Measurements from ENCODE around the gene CFAP299. TPM values are rescaled to one million over a fixed set of nuclear protein-coding genes. Genes with fewer than 3 reads are reported as not detected.
A peak's percentile ranks its signal among the peaks of the same experiment; 100 is the strongest.

The CFAP299 gene
- total RNA-seq, 1 donor from 2014 or later = 0.25 TPM

DNA sequence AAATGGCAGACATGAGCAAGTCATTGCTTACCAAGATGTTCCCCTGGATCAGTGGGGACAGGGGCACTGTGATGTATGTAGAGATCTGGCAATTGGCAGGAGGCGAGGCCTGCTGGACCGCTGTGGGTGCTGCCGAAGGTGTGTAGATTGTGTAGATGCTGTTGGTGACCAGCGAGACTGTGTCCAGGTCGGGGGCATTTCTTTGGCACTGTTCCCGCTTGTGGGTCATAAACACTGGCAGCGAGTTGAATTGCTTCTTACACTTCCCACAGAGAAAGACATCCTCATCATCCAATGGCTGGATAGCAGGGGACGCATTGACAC is 52.7 kb downstream of the CFAP299 start:
- DNase-seq (ENCODE audit: low read depth) = no peak

DNA sequence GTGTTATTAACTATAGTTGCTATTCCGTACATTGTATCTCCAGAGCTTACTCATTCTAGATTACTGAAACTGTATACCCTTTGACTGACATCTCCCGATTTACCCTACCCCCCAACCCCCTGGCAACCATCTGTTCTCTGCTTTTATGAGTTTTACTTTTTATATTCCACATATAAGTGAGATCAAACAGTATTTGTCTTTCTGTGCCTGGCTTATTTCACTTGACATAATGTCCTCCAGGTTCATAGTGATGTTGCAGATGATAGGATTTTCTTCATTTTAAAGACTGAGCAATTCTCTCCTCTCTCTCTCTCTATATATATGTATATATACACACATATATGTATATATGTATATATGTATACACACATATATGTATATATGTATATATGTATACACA is 54.6 kb downstream of the CFAP299 start:
- no peak for DNase-seq (ENCODE audit: low read depth)

DNA sequence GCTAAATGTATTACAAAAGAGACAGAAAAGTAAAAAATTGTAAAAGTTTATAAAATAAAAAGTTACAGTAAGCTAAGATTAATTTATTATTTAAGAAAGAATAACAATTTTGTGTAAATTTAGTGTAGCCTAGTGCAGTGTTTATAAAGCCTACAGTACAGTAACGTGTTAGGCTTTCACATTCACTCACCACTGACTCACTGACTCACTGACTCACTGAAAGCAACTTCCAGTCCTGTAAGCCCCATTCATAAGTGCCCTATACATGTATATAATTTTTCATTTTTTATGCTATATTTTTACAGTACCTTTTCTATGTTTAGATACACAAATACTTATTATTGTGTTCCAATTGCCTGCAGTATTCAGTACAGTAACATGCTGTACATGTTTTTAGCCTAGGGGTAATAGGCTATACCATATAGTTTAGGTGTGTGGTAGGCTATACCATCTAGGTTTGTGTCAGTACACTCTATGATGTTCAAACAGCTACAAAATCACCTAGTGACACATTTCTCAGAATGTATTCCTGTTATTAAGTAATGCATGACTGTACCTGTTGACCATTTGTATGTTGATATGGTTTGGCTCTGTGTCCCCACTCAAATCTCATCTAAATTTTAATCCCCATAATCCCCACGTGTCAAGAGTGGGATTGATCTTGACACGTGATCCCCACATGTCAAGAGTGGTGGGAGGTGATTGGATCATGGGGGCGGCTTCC is 57.9 kb downstream of the CFAP299 start:
- peak; percentile 63 for DNase-seq (ENCODE audit: low read depth)

DNA sequence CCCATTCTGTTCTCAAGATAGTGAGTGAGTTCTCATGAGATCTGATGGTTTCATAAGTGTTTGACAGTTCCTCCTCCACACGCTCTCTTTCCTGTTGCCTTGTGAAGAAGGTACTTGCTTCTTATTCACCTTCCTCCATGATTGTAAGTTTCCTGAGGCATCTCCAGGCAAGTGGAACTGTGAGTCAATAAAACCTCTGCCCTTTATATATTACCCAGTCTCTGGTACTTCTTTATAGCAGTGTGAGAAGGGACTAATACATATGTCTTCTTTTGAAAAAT is 58.4 kb downstream of the CFAP299 start:
- no peak for DNase-seq (ENCODE audit: low read depth)

DNA sequence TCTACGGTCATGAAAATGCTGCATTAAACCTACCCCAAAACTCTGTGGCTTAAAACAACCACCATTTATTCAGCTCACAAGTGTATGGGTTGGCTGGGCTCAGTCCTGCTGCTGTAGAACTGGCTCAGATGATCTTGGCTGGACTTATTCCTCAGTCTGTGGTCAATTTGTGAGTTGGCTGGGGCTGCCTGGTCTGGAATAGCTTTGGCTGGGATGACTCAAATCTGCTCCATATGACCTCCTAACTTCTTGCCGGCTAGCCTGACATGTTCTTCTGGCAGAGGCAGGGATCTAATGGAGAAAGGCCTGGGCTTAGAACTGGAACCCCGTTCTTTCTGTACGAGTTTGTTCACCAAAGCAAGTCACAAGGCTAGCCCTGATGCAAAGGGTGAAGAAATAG is 71.7 kb downstream of the CFAP299 start:
- DNase-seq (ENCODE audit: low read depth) = no peak

DNA sequence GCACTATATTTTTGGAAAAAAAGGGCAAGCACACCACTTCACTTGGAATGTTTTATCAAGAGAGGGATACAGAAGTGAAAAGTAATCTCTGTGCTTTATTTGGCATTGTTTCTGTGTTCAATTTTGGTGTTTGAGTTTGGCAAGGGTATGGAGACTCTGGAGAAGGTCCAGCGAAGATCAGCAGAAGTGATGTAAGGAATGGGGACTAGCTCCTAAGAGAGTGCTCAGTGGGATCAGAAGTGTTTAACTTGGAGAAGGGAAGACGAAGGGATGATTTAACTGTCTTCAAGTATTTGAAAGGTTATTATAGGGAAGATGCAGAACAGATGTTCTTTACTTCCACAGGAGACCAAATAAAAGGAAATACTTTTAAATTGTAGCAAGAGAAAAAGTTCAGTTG is 74.3 kb downstream of the CFAP299 start:
- DNase-seq (ENCODE audit: low read depth) = no peak

DNA sequence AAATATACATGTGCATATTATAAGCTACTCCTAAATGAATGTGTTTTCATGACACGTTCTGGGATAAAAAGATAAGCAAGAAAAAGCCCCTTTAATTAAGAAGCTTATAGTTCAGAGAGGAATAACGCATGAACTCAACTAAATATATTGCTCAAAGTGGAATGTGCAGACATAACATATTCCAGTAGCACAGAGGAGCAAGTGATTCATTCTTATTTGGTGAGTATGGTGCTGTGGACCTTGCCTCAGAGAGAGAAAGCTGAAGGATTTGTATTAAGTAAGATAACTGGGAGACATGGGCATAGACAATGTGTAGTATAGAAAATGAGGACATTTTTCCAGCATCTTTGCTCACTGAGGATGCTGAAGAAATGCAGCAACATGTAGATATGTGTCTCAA is 76.8 kb downstream of the CFAP299 start:
- DNase-seq (ENCODE audit: low read depth) = no peak

DNA sequence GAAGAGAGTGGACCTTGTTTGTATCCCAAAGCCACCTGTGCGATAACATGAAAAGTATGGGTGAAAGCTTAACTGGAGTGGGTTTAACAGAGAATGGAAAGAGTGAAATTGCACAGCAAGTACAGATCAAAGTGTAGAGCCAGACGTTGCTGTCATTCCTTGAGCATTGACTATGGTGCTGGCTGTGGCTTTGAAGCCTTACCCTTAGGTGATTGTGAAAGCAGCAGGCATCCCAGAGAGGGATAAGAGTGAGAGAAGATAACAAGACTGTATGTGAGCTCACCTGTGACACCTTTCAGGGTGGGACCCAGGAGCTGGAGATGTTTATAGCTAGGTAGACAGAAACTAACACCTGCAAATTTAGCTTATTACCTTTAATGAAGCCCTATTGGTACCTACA is 77.6 kb downstream of the CFAP299 start:
- no peak for DNase-seq (ENCODE audit: low read depth)

DNA sequence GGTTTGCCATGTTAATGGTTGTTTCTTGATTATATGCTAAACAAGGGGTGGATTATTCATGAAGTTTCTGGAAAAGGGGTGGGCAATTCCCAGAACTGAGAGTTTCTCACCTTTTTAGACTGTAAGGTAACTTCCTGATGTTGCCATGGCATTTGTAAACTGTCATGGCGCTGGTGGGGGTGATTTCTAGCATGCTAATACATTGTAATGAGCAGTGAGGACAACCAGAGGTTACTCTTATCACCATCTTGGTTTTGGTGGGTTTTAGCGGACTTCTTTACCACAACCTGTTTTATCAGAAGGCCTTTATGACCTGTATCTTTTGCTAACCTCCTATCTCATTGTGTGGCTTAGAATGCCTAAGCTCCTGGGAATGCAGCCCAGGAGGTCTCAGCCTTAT is 81.5 kb downstream of the CFAP299 start:
- DNase-seq (ENCODE audit: low read depth) = no peak

DNA sequence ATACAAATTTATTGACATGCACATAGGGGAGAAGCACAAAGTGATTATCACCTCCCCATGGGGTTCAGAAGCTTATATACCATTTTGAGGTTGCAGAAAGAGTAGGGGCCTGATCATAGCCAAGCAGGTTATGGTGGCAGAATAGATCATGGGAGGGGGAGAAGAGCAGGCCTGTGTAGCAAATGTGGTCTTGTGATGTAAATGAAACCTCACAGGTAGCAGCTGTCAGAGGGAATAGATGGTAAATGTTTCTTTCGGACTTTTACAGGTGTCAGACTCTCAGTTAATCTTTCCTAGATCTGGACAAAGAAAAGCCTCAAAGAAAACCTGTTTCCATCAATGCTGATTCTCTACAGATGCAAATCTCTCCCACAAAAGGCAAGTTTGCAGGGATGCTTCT is 84.4 kb downstream of the CFAP299 start:
- DNase-seq (ENCODE audit: low read depth) = no peak

DNA sequence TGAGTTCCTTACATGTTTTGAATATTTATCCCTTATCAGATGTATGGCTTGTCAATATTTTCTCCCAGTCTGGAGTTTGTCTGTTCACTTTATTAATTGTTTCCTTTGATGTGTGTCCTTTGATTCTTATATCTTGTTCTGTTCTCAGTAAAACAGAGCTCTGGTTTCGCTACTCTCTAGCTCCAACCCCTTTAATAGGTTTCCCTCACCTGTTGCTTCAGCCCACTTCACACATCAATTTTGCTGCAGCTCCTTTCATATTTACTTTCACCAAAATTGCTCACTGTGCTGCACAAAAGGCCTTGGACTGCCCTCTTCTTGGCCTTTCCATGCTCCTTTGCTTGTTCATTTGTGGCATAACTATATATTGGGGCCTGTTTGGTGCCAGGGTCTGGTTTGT is 85.1 kb downstream of the CFAP299 start:
- no peak for DNase-seq (ENCODE audit: low read depth)

DNA sequence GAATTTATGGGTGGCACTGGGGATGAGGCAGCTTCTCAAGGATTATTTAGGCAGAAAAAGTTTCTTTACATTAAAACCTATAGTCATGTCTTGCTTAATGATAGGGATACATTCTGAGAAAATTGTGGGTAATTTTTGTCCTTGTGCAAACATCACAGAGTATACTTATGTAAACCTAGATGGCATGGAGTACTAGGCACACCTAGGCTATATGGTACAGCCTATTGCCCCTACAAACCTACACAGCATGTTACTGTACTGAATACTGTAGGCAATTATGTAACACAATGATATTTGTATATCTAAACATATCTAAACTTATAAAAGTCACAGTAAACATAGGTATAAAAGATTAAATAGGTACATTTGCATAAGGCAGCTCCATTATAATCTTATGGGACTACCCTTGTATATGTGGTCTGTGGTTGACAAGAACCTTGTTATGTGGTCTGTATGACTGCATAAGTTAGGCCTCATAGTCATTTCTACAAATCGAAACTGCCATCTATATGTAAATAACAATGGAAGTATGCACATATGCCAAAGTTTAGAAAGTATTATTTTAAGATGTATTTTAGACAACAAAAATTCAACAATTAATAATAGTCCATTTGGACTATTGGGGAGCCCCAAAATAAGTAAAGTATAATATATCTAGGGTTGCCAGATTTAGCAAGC is 87.3 kb downstream of the CFAP299 start:
- no peak for DNase-seq (ENCODE audit: low read depth)

DNA sequence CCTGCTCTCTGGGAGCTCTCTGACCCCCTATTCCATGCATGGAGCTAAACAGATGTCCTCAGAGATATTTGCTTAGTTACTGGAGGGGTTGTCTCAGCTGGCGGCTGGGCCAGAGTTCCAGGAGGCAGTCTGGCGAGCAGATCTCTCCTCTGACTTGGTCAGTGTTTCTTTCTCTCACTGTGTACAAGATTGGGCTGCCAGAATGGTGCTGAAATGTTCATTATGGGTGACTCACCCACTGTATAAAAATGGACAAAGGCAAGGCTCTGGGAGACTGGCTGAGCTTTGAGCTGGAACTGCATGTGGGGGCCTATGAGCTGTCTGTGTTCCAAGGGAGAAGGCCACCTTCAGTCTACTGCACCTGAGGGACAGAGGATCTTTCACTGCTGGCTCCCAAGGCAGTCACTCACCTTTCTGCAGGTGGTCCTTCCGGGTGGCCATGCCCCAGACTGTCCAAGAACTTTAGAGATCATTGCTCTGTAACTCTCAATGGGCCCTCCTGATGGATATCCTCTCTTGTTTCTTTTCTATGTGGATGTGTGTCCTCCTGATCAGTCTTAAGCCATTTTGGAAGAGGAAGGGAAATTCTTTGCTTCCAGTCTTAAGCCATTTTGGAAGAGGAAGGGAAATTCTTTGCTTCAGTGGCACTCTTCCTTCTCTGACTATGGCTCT is 88.2 kb downstream of the CFAP299 start:
- DNase-seq (ENCODE audit: low read depth) = peak; percentile 59

DNA sequence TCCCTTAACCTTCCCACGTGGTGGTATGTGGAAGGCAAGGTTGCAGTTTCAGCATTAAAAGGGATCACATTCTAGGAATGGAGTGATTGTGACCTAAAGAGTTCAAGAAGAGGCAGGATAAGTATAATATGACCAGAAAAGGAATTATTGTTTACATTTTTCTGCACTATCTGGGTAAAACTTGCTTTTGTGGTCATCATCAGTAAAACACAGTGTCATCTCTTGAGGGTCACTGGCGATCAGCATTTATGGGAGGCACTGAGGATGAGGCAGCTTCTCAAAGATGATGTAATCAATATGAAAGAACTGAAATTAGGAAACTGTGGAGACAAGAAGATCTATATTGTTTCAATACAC is 88.7 kb downstream of the CFAP299 start:
- no peak for DNase-seq (ENCODE audit: low read depth)

DNA sequence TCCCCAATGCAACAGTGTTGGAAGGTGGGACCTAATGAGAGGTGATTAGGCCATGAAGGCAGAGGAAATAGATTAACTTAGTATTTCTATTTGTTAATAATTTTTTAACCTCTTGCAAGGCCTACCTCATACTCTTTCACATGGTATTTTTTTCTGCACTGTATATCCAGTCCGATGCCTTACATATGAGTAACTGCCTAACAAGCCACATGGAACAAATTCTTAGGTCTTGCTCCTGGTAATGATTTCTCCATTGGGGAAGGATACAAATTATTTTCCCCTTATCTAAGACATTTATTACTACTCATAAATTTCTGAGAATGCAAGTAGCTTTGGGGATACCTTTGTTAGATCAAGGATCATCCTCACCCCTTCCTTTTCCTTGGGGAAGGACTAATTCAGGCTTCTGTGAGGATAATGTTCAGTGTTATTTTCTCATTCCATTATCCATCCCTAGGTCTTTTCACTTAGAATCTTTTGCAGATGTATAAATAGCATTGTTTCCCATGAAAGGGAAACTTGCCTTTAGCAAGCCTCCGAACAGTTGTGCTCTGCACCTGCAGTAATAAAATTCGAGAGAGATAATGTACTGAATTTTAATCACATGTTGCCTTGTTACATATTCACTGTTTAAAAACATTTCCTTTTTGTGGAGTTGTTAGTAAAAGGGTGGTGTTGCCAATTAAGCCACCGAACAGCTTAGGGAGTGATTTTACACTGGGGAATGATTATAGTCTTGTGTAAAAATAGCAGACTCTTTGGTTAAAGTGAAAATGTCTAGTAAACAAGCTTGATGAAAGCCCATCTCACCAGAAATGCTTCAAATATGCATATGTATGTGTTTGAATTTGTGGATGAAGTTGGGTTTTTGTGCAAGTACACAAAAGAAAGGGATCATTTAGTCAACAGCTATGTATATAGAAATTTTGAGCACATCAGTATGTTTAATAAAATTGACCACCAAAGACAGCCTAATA is 89.9 kb downstream of the CFAP299 start:
- DNase-seq (ENCODE audit: low read depth) = peak; percentile 34

DNA sequence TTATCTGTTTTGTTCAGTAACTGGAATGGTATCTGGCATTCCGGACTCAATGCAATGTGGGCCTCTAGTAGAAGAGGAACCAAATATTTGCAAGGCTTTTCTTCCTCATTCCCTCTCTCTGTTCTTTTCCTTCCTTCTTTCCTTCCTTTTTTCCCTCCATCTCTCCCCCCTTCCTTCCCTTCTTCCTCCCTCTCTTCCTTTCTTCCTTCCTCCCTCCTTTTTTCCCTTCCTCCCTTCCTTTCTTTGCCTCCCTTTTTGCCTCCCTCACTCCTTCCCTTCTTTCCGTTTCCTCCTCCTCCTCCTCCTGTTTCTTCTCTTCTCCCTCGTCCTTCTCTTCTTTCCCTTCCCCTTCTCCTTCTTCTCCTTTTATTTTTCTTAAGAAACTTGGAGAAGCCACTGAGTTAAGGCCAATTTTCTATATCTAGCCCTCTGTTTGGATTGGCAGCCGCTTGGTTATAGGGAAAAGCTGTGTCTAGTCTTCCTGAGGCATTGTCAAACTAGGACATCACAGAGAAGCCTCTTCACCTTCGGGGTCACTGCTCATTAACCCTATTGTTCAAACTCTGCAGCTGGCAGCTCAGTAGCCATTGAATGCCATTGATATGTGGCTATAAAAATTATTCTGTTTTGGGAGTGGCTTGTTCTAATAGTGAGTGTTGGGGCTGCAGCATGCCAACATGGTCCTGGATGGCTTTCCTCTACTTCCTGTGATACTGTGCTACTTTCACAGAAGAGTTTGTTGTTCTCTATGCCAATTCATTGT is 95.9 kb downstream of the CFAP299 start:
- no peak for DNase-seq (ENCODE audit: low read depth)

DNA sequence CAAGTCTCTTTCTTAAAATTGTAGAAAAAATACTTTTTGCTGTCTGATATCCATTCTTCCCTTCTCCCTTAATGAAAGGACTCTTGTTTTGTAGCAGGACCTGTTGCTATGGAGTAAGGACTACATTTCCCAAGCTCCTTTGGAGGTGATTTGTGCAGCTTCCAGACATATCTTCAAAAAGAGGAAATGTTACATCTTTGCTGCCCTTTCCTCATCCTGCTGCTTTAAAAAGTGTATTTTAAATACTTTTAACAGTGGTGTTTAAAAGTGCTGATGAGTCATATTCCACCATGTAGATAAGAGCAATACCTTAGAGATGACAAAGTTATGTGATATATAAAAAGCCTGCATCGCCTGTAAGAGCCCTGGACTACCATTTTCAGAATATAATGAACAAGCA is 98.7 kb downstream of the CFAP299 start:
- DNase-seq (ENCODE audit: low read depth) = no peak

DNA sequence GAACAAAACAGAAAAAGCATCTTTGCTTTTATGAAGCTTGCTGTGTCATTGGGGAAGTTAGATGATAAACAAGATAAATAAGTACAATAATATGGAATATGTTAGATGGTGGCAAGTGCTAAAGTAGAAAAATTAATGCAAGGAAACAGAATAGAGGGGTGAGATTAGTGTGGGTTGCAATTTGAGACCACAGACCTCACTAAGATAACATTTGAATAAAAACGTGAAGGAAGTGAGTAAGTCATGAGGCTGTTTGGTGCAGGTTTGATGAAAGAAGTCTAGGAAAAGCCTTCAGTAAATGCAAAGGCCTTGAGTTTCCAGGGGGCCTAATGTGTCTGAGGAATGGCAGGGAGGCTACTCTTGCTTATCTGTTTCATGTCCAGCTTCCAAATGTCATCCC is 102.5 kb downstream of the CFAP299 start:
- DNase-seq (ENCODE audit: low read depth) = no peak

DNA sequence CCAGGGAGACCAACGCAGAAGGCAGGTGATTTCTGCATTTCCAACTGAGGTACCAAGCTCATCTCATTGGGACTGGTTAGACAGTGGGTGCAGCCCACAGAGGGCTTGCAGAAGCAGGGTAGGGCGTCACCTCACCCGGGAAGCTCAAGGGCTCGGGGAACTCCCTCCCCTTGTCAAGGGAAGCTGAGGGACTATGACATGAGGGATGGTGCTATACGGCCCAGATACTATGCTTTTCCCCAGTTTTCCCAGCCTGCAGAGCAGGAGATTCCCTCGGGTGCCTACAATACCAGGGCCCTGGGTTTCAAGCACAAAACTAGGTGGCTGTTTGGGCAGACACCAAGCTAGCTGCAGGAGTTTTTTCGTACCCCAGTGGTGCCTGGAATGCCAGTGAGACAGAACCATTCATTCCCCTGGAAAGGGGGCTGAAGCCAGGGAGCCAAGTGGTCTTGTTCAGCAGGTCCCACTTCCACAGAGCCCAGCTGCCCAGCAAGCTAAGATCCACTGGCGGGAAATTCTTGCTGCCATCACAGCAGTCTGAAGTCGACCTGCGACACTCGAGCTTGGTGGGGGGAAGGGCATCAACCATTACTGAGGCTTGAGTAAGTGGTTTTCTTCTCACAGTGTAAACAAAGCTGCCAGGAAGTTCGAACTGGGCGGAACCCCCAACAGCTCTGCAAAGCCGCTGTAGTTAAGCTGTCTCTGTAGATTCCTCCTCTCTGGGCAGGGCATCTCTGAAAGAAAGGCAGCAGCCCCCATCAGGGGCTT is 103.9 kb downstream of the CFAP299 start:
- DNase-seq (ENCODE audit: low read depth) = peak; percentile 23

DNA sequence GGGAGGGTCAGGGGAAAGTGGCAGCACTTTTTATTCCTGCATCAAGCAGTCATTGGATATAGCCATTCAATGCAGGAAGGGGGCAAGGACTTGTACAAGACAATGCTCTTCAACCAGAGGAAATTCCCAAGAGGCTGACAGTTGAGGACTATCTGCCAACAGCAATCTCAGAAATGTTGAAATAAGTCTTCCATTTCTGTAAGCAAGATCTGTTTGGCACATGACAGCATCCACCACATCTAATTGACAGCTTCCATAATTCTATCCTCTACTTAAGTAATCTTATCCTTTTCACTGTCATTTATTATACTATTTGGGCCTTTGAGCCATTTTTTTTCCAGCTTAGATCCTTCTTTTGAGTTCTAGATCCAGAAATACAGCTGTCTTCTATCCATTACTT is 110.7 kb downstream of the CFAP299 start:
- no peak for DNase-seq (ENCODE audit: low read depth)

DNA sequence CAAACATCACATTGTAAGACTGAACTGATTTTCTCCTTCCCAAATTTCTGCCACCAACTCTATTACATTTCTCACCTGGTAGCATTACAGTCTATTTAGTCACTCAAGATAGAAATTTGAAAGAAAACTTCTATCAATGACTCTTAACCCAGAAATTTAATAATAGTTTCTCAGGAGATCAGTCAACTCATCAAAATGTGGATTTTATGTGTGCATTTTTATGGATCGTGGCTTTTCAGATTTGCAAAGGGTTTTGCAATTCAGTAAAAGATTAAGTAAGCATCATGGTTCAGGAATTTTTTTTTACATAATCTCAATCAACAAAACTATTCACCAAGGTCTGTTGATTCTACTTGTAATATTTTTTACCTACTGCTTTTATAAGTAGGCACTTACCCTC is 111.1 kb downstream of the CFAP299 start:
- peak; percentile 71 for DNase-seq (ENCODE audit: low read depth)

All from renal cortical epithelial cell (primary cell).